HCT116 (cell line): ENCODE measurements around the gene AUTS2.

Experiments used
- CEBPB ChIP-seq: IDR thresholded peaks from 2 replicates; pipeline ENCODE4 v1.6.1; 2012; ENCODE audit warnings: low read depth
- EZH2 ChIP-seq: fragments of 200-600 bp; sonication (generic); IDR thresholded peaks from 2 replicates; pipeline ENCODE4 v1.6.1; 2017; ENCODE audit warnings: antibody characterized with exemption, mixed run types
- EZH2phosphoT487 ChIP-seq: fragments of 200-600 bp; IDR thresholded peaks from 2 replicates; pipeline ENCODE4 v1.6.1; 2018; ENCODE audit warnings: antibody characterized with exemption, borderline replicate concordance
- POLR2AphosphoS5 ChIP-seq: IDR thresholded peaks from 2 replicates; pipeline ENCODE4 v1.6.1; 2011; ENCODE audit warnings: mild to moderate bottlenecking, low read depth, low read length, moderate library complexity
- SIN3A ChIP-seq: IDR thresholded peaks from 2 replicates; pipeline ENCODE4 v1.6.1; 2012; ENCODE audit warnings: low read depth
- TCF7L2 ChIP-seq: IDR thresholded peaks from 2 replicates; pipeline ENCODE4 v1.7.0; 2011; ENCODE audit warnings: borderline replicate concordance, inconsistent platforms; ENCODE audit not compliant: insufficient read depth, insufficient read length; ENCODE audit errors: extremely low read depth
- YY1 ChIP-seq: IDR thresholded peaks from 2 replicates; pipeline ENCODE4 v1.6.1; 2011; ENCODE audit warnings: low read length, low read depth, moderate library complexity, mild to moderate bottlenecking; ENCODE audit not compliant: insufficient replicate concordance; ENCODE audit errors: extremely low read depth
- ZNF274 ChIP-seq: fragments of 200-500 bp; sonication (Bioruptor generic); IDR thresholded peaks from 2 replicates; pipeline ENCODE4 v1.6.1; 2014; ENCODE audit warnings: mild to moderate bottlenecking, low read depth, low read length, inconsistent platforms
- TF ChIP-seq, protein P1 (sequence below), 3 experiments: fragments of 200-600 bp in 1 of 3; sonication (generic) in 1 of 3; IDR thresholded peaks in 2 of 3; conservative IDR thresholded peaks in 1 of 3; 2 replicates each; pipeline ENCODE4 v1.5.1; 2012 to 2017; ENCODE audit warnings: low read depth in 2 of 3, low read length in 2 of 3, antibody characterized with exemption in 1 of 3, borderline replicate concordance in 1 of 3, control low read depth in 1 of 3, mild to moderate bottlenecking in 1 of 3, mixed read lengths in 1 of 3, mixed run types in 1 of 3, moderate library complexity in 1 of 3; ENCODE audit not compliant: insufficient read depth in 1 of 3
- TF ChIP-seq, protein P2 (sequence below): IDR thresholded peaks from 2 replicates; pipeline ENCODE4 v1.6.1; 2012
- TF ChIP-seq, protein P3 (sequence below): IDR thresholded peaks from 2 replicates; pipeline ENCODE4 v1.6.1; 2012
- TF ChIP-seq, protein P4 (sequence below): IDR thresholded peaks from 2 replicates; pipeline ENCODE4 v1.6.1; 2012; ENCODE audit warnings: low read depth

DNA sequence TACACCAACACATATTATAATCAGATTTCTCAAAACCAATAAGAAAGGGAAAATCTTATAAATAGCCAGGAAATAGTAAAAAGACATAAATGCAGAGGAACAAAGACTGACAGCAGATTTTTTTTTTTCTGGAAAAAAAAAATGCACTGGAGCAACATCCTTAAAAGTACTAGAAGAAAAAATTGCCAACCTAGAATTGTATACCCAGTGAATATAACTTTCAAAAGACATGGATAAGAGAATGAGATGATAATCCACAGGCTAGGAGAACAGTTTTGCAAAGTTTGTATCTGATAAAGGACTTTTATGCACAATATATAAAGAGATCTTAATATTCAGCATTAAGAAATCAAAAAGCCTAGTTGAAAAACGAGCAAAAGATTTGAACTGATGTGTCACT lies 554.0 kb downstream of the AUTS2 start:
- TF ChIP-seq TCF7L2 (no peak), ZNF274 (no peak), POLR2AphosphoS5 (no peak), EZH2 (no peak), EZH2phosphoT487 (no peak), YY1 (no peak), CEBPB (no peak), SIN3A (no peak)
- TF ChIP-seq, protein P1, sequence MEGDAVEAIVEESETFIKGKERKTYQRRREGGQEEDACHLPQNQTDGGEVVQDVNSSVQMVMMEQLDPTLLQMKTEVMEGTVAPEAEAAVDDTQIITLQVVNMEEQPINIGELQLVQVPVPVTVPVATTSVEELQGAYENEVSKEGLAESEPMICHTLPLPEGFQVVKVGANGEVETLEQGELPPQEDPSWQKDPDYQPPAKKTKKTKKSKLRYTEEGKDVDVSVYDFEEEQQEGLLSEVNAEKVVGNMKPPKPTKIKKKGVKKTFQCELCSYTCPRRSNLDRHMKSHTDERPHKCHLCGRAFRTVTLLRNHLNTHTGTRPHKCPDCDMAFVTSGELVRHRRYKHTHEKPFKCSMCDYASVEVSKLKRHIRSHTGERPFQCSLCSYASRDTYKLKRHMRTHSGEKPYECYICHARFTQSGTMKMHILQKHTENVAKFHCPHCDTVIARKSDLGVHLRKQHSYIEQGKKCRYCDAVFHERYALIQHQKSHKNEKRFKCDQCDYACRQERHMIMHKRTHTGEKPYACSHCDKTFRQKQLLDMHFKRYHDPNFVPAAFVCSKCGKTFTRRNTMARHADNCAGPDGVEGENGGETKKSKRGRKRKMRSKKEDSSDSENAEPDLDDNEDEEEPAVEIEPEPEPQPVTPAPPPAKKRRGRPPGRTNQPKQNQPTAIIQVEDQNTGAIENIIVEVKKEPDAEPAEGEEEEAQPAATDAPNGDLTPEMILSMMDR (IDR thresholded peaks at IDR 0.05 in 2 of 3, conservative IDR thresholded peaks at IDR 0.05 in 1 of 3; ENCODE audit: borderline replicate concordance in 1 of 3, insufficient read depth in 1 of 3, low read depth in 2 of 3, low read length in 2 of 3), result no peak
- TF ChIP-seq, protein P2, sequence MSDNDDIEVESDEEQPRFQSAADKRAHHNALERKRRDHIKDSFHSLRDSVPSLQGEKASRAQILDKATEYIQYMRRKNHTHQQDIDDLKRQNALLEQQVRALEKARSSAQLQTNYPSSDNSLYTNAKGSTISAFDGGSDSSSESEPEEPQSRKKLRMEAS, result no peak
- TF ChIP-seq, protein P3, sequence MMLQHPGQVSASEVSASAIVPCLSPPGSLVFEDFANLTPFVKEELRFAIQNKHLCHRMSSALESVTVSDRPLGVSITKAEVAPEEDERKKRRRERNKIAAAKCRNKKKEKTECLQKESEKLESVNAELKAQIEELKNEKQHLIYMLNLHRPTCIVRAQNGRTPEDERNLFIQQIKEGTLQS, result no peak
- TF ChIP-seq, protein P4, sequence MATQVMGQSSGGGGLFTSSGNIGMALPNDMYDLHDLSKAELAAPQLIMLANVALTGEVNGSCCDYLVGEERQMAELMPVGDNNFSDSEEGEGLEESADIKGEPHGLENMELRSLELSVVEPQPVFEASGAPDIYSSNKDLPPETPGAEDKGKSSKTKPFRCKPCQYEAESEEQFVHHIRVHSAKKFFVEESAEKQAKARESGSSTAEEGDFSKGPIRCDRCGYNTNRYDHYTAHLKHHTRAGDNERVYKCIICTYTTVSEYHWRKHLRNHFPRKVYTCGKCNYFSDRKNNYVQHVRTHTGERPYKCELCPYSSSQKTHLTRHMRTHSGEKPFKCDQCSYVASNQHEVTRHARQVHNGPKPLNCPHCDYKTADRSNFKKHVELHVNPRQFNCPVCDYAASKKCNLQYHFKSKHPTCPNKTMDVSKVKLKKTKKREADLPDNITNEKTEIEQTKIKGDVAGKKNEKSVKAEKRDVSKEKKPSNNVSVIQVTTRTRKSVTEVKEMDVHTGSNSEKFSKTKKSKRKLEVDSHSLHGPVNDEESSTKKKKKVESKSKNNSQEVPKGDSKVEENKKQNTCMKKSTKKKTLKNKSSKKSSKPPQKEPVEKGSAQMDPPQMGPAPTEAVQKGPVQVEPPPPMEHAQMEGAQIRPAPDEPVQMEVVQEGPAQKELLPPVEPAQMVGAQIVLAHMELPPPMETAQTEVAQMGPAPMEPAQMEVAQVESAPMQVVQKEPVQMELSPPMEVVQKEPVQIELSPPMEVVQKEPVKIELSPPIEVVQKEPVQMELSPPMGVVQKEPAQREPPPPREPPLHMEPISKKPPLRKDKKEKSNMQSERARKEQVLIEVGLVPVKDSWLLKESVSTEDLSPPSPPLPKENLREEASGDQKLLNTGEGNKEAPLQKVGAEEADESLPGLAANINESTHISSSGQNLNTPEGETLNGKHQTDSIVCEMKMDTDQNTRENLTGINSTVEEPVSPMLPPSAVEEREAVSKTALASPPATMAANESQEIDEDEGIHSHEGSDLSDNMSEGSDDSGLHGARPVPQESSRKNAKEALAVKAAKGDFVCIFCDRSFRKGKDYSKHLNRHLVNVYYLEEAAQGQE, result no peak
